ENCODE data around the gene FGGY. TPM values are rescaled to one million over a fixed set of nuclear protein-coding genes. Genes with fewer than 3 reads are reported as not detected.

FGGY gene
- total and polyA plus RNA-seq, 7 experiments from 2014 or later: 2.5 to 15.2 (median 11.2) TPM

DNA sequence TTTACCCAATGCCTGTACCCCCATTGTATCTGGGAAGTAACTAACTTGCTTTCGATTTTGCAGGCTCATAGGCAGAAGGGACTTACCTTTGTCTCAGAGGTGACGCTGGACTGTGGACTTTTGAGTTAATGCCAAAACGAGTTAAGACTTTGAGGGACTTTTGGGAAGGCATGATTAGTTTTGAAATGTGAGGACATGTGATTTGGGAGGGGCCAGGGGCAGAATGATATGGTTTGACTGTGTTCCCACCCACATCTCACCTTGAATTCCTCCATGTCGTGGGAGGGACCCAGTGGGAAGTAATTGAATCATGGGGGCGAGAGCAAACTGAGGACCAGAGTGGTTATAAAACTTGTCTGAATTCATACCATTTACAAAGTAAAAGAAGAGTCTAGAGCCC, 440.7 kb downstream of the FGGY start:
- CTCF ChIA-PET: no interaction called here
- no peaks in the 10 kb centered on the region for H3K27me3 Mint-ChIP-seq

DNA sequence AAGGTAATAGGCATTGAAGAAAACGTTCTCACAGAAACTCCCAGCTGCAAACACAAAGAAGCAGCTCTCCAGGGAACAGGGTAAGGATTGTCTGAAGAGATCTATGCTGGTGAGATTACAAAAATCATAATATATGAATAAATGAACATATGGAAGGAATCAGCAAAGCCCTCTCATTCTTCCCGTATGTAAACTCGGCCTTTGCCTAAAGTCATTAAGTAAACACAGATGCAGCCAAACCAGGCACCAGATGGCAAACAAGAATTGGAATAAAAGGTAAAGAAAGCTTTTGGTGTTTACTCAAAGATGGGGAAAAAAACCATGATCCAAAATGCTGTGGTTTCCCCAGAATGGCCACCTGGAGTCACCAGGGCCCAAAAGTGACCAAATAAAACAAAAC, 441.3 kb downstream of the FGGY start:
- CTCF ChIA-PET: no interaction called here
- intact Hi-C loops (cut with micrococcal nuclease): no loop called here
- Mint-ChIP-seq H3K4me3 (no peak overlapping the region), H3K27me3 (no peaks in the 10 kb centered on the region), H3K4me1 (no peaks in the 10 kb centered on the region), H3K9me3 (peaks cover 8 to 16% (median 10%) of the 10 kb centered on the region in 11 donors), H3K27ac (no peak overlapping the region), H3K36me3 (peaks cover 15 to 37% (median 25%) of the 10 kb centered on the region in 5 donors)
- no peak for ATAC-seq
- POLR2A ChIA-PET: no interaction called here
- Histone ChIP-seq H3K27me3 (ENCODE audit: control insufficient read depth in 2 of 2, insufficient read depth in 2 of 2, low read length in 2 of 2) (no peaks in the 10 kb centered on the region), H3K4me3 (ENCODE audit: low read length) (no peak overlapping the region), H3K36me3 (ENCODE audit: control insufficient read depth in 2 of 3, insufficient read depth in 3 of 3, low read length in 3 of 3) (no peaks in the 10 kb centered on the region), H3K9me3 (ENCODE audit: control insufficient read depth in 2 of 3, low read length in 3 of 3) (no peaks in the 10 kb centered on the region), H3K27ac (ENCODE audit: low read depth, low read length) (no peak overlapping the region), H3K4me1 (ENCODE audit: control insufficient read depth in 2 of 2, insufficient read depth in 2 of 2, low read length in 2 of 2) (no peaks in the 10 kb centered on the region)
- no peak for DNase-seq

More for the DNA sequence above, 440.7 kb downstream of the FGGY start:
- Histone ChIP-seq H3K27ac (ENCODE audit: low read depth, low read length) (no peak overlapping the region), H3K9me3 (ENCODE audit: control insufficient read depth in 2 of 3, low read length in 3 of 3) (no peaks in the 10 kb centered on the region), H3K4me3 (ENCODE audit: low read length) (no peak overlapping the region), H3K4me1 (ENCODE audit: control insufficient read depth in 2 of 2, insufficient read depth in 2 of 2, low read length in 2 of 2) (no peaks in the 10 kb centered on the region), H3K27me3 (ENCODE audit: control insufficient read depth in 2 of 2, insufficient read depth in 2 of 2, low read length in 2 of 2) (no peaks in the 10 kb centered on the region), H3K36me3 (ENCODE audit: control insufficient read depth in 2 of 3, insufficient read depth in 3 of 3, low read length in 3 of 3) (no peaks in the 10 kb centered on the region)
- Mint-ChIP-seq H3K27ac (no peak overlapping the region), H3K9me3 (peaks cover 8 to 14% (median 9%) of the 10 kb centered on the region in 11 donors), H3K4me3 (no peak overlapping the region), H3K36me3 (peaks cover 13 to 37% (median 25%) of the 10 kb centered on the region in 5 donors), H3K4me1 (peaks cover 0 to 3% (median 0%) of the 10 kb centered on the region in 7 donors)
- POLR2A ChIA-PET: no interaction called here
- intact Hi-C loops (cut with micrococcal nuclease): no loop called here
- DNase-seq (no peak), ATAC-seq (no peak)

DNA sequence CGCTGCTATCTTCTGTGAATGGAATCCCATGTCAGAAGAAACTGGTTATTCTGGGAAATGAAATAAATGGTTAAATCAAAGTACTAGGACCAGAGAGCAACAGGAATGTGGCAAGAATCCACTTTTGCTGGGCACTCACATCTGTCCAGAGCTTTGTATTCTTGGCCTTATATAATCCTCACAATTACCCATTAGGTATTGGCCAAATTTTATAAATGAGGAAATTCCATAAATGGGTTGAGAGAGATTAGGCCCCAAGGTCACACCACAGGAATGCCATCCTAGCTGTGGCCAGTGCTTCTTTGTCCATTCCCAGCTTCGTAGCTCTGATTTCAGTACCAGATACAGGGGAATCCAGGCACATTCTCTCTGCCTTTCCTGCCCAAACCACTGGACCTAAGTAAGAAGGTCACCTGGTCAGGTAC, 441.7 kb downstream of the FGGY start:
- ChIA-PET POLR2A (no interaction called here), CTCF (no interaction called here)
- no peaks in the 10 kb centered on the region for H3K9me3 ChIP-seq (ENCODE audit: control insufficient read depth in 2 of 3, low read length in 3 of 3)
- DNase-seq (no peak), ATAC-seq (no peak)
- Mint-ChIP-seq H3K4me1 (no peaks in the 10 kb centered on the region), H3K27ac (no peak overlapping the region), H3K27me3 (no peaks in the 10 kb centered on the region), H3K36me3 (peaks cover 15 to 33% (median 25%) of the 10 kb centered on the region in 5 donors), H3K4me3 (no peak overlapping the region), H3K9me3 (peaks cover 8 to 16% (median 10%) of the 10 kb centered on the region in 11 donors)
- intact Hi-C loops (cut with micrococcal nuclease): no loop called here
- no peak overlapping the region for H3K27ac ChIP-seq (ENCODE audit: low read depth, low read length)
- H3K4me3 ChIP-seq (ENCODE audit: low read length): no peak overlapping the region
- H3K27me3 ChIP-seq (ENCODE audit: control insufficient read depth in 2 of 2, insufficient read depth in 2 of 2, low read length in 2 of 2): no peaks in the 10 kb centered on the region
- no peaks in the 10 kb centered on the region for H3K36me3 ChIP-seq (ENCODE audit: control insufficient read depth in 2 of 3, insufficient read depth in 3 of 3, low read length in 3 of 3)
- H3K4me1 ChIP-seq (ENCODE audit: control insufficient read depth in 2 of 2, insufficient read depth in 2 of 2, low read length in 2 of 2): no peaks in the 10 kb centered on the region

DNA sequence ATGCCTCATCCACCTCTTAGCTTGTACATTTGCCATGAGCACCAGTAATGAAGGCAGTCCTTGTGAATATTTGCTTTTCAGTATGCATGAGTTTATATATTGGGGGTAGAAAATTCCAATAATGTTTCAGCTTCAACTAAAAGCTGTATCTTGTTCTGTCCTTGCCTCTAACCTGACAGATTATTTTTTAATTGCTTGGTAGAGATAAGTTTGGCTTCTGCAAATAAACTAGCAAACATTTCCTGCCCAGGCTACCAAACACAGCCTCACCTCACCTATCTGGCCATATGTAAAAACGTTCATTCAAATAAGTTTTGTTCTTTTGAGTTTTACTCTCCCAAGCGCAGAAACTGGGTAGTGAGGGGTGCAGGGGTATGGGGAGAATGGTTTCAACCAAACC, 442.2 kb downstream of the FGGY start:
- Histone ChIP-seq H3K27ac (ENCODE audit: low read depth, low read length) (no peak overlapping the region), H3K4me3 (ENCODE audit: low read length) (no peak overlapping the region), H3K36me3 (ENCODE audit: control insufficient read depth in 2 of 3, insufficient read depth in 3 of 3, low read length in 3 of 3) (no peaks in the 10 kb centered on the region), H3K27me3 (ENCODE audit: control insufficient read depth in 2 of 2, insufficient read depth in 2 of 2, low read length in 2 of 2) (no peaks in the 10 kb centered on the region), H3K9me3 (ENCODE audit: control insufficient read depth in 2 of 3, low read length in 3 of 3) (no peaks in the 10 kb centered on the region), H3K4me1 (ENCODE audit: control insufficient read depth in 2 of 2, insufficient read depth in 2 of 2, low read length in 2 of 2) (no peaks in the 10 kb centered on the region)
- no peak overlapping the region for H3K27ac Mint-ChIP-seq
- no peaks in the 10 kb centered on the region for H3K4me1 Mint-ChIP-seq
- no peak for DNase-seq
- POLR2A ChIA-PET: no interaction called here
- no peak overlapping the region for H3K4me3 Mint-ChIP-seq
- no peak for ATAC-seq
- H3K27me3 Mint-ChIP-seq: no peaks in the 10 kb centered on the region
- peaks cover 8 to 16% (median 10%) of the 10 kb centered on the region in 11 donors for H3K9me3 Mint-ChIP-seq
- peaks cover 15 to 31% (median 25%) of the 10 kb centered on the region in 5 donors for H3K36me3 Mint-ChIP-seq
- CTCF ChIA-PET: no interaction called here
- intact Hi-C loops (cut with micrococcal nuclease): no loop called here

DNA sequence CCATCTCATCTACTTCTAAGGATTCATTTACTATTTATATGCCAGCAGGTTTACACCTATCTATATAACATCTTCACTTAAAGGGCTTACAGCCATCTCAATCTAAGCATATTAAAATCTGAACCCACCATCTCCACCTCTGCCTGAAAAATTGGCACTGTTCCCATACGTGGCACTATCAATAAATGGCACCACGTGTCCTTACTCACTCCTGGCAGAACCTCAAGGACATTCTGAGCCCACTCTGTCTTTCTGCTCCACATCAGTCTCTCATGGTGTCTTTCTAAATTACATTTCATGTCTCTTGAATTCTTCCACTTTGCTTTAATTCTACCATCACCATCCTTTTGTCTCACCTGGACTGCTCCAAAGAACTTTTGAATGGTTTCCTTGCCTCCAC, 445.6 kb downstream of the FGGY start:
- DNase-seq (no peak), ATAC-seq (no peak)
- Mint-ChIP-seq H3K4me3 (no peak overlapping the region), H3K27me3 (no peaks in the 10 kb centered on the region), H3K9me3 (peaks cover 0 to 9% (median 0%) of the 10 kb centered on the region in 11 donors), H3K36me3 (peaks cover 0 to 9% (median 5%) of the 10 kb centered on the region in 5 donors), H3K27ac (peak overlapping the region in 1 of 9 donors; percentile 4), H3K4me1 (no peaks in the 10 kb centered on the region)
- no peaks in the 10 kb centered on the region for H3K36me3 ChIP-seq (ENCODE audit: control insufficient read depth in 2 of 3, insufficient read depth in 3 of 3, low read length in 3 of 3)
- H3K9me3 ChIP-seq (ENCODE audit: control insufficient read depth in 2 of 3, low read length in 3 of 3): no peaks in the 10 kb centered on the region
- intact Hi-C loops (cut with micrococcal nuclease): no loop called here
- no peaks in the 10 kb centered on the region for H3K27me3 ChIP-seq (ENCODE audit: control insufficient read depth in 2 of 2, insufficient read depth in 2 of 2, low read length in 2 of 2)
- no peaks in the 10 kb centered on the region for H3K4me1 ChIP-seq (ENCODE audit: control insufficient read depth in 2 of 2, insufficient read depth in 2 of 2, low read length in 2 of 2)
- H3K27ac ChIP-seq (ENCODE audit: low read depth, low read length): no peak overlapping the region
- ChIA-PET CTCF (no interaction called here), POLR2A (no interaction called here)
- H3K4me3 ChIP-seq (ENCODE audit: low read length): no peak overlapping the region

DNA sequence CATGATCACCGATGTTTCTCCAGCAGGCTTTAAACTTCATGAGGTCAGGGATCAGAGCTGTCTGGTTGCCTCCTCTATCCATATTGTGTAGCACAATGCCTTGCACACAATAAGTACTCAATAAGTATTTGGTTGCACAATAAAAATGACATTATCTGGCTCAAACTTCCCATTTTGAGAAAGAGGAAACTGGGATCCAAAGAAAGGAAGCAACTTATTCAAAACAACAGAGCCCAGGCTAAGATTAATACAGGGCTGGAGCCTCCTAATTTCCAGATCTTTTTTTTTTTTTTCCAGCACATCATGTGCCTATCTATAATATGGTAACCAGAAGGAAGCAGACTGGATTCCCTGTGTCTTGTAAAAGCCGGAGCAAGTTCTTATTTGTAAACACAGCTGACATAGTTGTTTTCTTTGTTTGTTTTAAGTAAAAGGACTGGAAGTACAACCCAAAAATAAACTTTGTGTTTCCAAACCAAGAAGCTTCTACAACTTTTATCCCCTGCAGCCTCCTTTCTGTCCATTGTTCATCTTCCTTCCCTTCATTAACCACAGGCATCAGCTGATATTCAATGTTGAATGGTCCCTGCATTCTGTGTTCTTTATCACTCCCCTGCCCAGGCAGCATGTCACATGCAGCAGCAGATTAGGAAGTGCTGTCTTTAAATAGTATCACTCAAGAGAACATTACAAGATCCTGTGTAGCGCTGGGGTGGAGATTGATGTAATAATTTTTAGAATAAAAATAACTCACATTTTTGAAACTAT, 446.6 kb downstream of the FGGY start:
- Mint-ChIP-seq H3K27ac (no peak overlapping the region), H3K4me1 (no peaks in the 10 kb centered on the region), H3K27me3 (peaks cover 0 to 4% (median 0%) of the 10 kb centered on the region in 5 donors), H3K36me3 (peaks cover 0 to 9% (median 5%) of the 10 kb centered on the region in 5 donors), H3K4me3 (no peak overlapping the region), H3K9me3 (peaks cover 0 to 6% (median 0%) of the 10 kb centered on the region in 11 donors)
- Histone ChIP-seq H3K9me3 (ENCODE audit: control insufficient read depth in 2 of 3, low read length in 3 of 3) (no peaks in the 10 kb centered on the region), H3K36me3 (ENCODE audit: control insufficient read depth in 2 of 3, insufficient read depth in 3 of 3, low read length in 3 of 3) (no peaks in the 10 kb centered on the region), H3K4me3 (ENCODE audit: low read length) (no peak overlapping the region), H3K27ac (ENCODE audit: low read depth, low read length) (no peak overlapping the region), H3K4me1 (ENCODE audit: control insufficient read depth in 2 of 2, insufficient read depth in 2 of 2, low read length in 2 of 2) (no peaks in the 10 kb centered on the region), H3K27me3 (ENCODE audit: control insufficient read depth in 2 of 2, insufficient read depth in 2 of 2, low read length in 2 of 2) (no peaks in the 10 kb centered on the region)
- POLR2A ChIA-PET: no interaction called here
- CTCF ChIA-PET: no interaction called here
- no peak for DNase-seq
- intact Hi-C loops (cut with micrococcal nuclease): no loop called here
- ATAC-seq: peak; percentile 38

DNA sequence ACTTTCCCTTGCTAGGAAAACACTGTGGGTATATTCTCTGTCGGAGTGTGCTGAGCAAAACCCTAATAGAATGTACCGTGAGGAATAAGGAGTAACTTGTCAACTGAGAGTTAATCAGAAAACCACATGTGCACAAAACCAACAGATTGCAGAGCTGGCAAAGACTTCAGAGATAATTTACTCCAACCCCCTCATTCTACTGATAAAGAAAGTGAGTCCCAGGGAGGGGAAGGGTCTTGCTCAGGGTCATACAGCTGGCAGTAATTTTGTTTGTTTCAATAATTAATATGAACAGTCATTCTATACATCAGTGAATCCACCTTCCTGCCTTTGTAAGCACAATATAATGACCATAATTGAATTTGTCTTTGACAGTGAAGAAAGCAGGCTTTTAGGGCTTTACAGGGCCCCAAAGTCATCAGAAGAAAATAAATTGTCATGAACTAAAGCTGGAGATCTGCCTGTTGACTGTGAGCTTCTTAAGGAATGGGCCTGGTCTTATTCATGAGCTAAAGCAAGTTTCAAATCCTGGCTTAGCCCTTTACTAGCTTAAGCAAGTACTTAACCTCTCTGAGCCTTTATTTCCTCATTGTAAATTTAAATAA, 450.6 kb downstream of the FGGY start:
- Histone ChIP-seq H3K4me1 (ENCODE audit: control insufficient read depth in 2 of 2, insufficient read depth in 2 of 2, low read length in 2 of 2) (no peaks in the 10 kb centered on the region), H3K36me3 (ENCODE audit: control insufficient read depth in 2 of 3, insufficient read depth in 3 of 3, low read length in 3 of 3) (no peaks in the 10 kb centered on the region), H3K4me3 (ENCODE audit: low read length) (no peak overlapping the region), H3K9me3 (ENCODE audit: control insufficient read depth in 2 of 3, low read length in 3 of 3) (no peaks in the 10 kb centered on the region), H3K27ac (ENCODE audit: low read depth, low read length) (no peak overlapping the region), H3K27me3 (ENCODE audit: control insufficient read depth in 2 of 2, insufficient read depth in 2 of 2, low read length in 2 of 2) (no peaks in the 10 kb centered on the region)
- intact Hi-C loops (cut with micrococcal nuclease): no loop called here
- H3K36me3 Mint-ChIP-seq: peaks cover 0 to 4% (median under 1%) of the 10 kb centered on the region in 5 donors
- peaks cover 0 to 4% (median 0%) of the 10 kb centered on the region in 5 donors for H3K27me3 Mint-ChIP-seq
- peaks cover 0 to 2% (median 0%) of the 10 kb centered on the region in 7 donors for H3K4me1 Mint-ChIP-seq
- no peak overlapping the region for H3K4me3 Mint-ChIP-seq
- ChIA-PET POLR2A (no interaction called here), CTCF (no interaction called here)
- H3K27ac Mint-ChIP-seq: no peak overlapping the region
- ATAC-seq: no peak
- peaks cover 0 to 6% (median 0%) of the 10 kb centered on the region in 11 donors for H3K9me3 Mint-ChIP-seq
- DNase-seq: no peak
